H9 (cell line): ENCODE results near the gene TSC2. TPM values are rescaled to one million over a fixed set of nuclear protein-coding genes. Genes with fewer than 3 reads are reported as not detected.

Experiments
- DNase-seq: peaks from one replicate; pipeline ENCODE4 v3.0.0-alpha.2; 2017
- H2AFZ ChIP-seq: one replicate; pipeline ENCODE4 v1.6.1; 2013; ENCODE audit warnings: mild to moderate bottlenecking, low read length, control low read depth, moderate library complexity
- H2AK5ac ChIP-seq: 2 replicates; pipeline ENCODE4 v1.6.1; 2013; ENCODE audit warnings: low read length, control low read depth, mixed read lengths; ENCODE audit not compliant: insufficient read length
- H2BK120ac ChIP-seq: one replicate; pipeline ENCODE4 v1.6.1; 2013; ENCODE audit warnings: low read depth, mild to moderate bottlenecking, low read length, control low read depth, inconsistent platforms; ENCODE audit not compliant: poor library complexity, severe bottlenecking
- H2BK12ac ChIP-seq: 2 replicates; pipeline ENCODE4 v1.6.1; 2013; ENCODE audit warnings: low read length, control low read depth, mixed read lengths, low read depth; ENCODE audit not compliant: insufficient read length
- H2BK15ac ChIP-seq: 2 replicates; pipeline ENCODE4 v1.6.1; 2013; ENCODE audit warnings: low read depth, low read length, control low read depth
- H2BK20ac ChIP-seq: one replicate; pipeline ENCODE4 v1.6.1; 2013; ENCODE audit warnings: low read depth, mild to moderate bottlenecking, low read length, control low read depth, inconsistent platforms; ENCODE audit not compliant: poor library complexity, severe bottlenecking
- H2BK5ac ChIP-seq: 2 replicates; pipeline ENCODE4 v1.6.1; 2013; ENCODE audit warnings: low read length, control low read depth, mixed read lengths; ENCODE audit not compliant: insufficient read length
- H3K14ac ChIP-seq: 2 replicates; pipeline ENCODE4 v1.6.1; 2013; ENCODE audit warnings: low read length, control low read depth; ENCODE audit not compliant: insufficient read depth
- H3K18ac ChIP-seq: 2 replicates; pipeline ENCODE4 v1.6.1; 2013; ENCODE audit warnings: low read depth, mild to moderate bottlenecking, mixed read lengths, low read length, control low read depth; ENCODE audit not compliant: insufficient read length
- H3K23ac ChIP-seq: 2 replicates; pipeline ENCODE4 v1.6.1; 2013; ENCODE audit warnings: low read length, control low read depth, mixed read lengths, low read depth; ENCODE audit not compliant: insufficient read length
- H3K23me2 ChIP-seq: 2 replicates; pipeline ENCODE4 v1.6.1; 2013; ENCODE audit warnings: low read depth, mild to moderate bottlenecking, mixed read lengths, low read length, control low read depth; ENCODE audit not compliant: insufficient read length, poor library complexity, severe bottlenecking
- H3K27ac ChIP-seq: 2 replicates; pipeline ENCODE4 v1.5.1; 2013; ENCODE audit warnings: low read length, control low read depth, mixed read lengths, low read depth; ENCODE audit not compliant: insufficient read length
- H3K27me3 ChIP-seq: 2 replicates; pipeline ENCODE4 v1.6.1; 2013; ENCODE audit warnings: low read length, control low read depth, inconsistent platforms; ENCODE audit not compliant: insufficient read depth
- H3K4ac ChIP-seq: 2 replicates; pipeline ENCODE4 v1.6.1; 2013; ENCODE audit warnings: low read depth, mild to moderate bottlenecking, control low read depth, inconsistent platforms, low read length, moderate library complexity
- H3K4me1 ChIP-seq: 2 replicates; pipeline ENCODE4 v1.6.1; 2013; ENCODE audit warnings: low read length, control low read depth, inconsistent platforms; ENCODE audit not compliant: insufficient read depth
- H3K4me2 ChIP-seq: 2 replicates; pipeline ENCODE4 v1.6.1; 2013; ENCODE audit warnings: low read length, control low read depth, mixed read lengths; ENCODE audit not compliant: insufficient read length, insufficient read depth
- H3K56ac ChIP-seq: 2 replicates; pipeline ENCODE4 v1.6.1; 2013; ENCODE audit warnings: low read depth, mild to moderate bottlenecking, mixed read lengths, low read length, control low read depth; ENCODE audit not compliant: insufficient read length
- H3K79me1 ChIP-seq: 2 replicates; pipeline ENCODE4 v1.6.1; 2013; ENCODE audit warnings: low read depth, mild to moderate bottlenecking, moderate library complexity, low read length, control low read depth, inconsistent platforms; ENCODE audit not compliant: insufficient read depth, poor library complexity, severe bottlenecking
- H3K79me2 ChIP-seq: 2 replicates; pipeline ENCODE4 v1.6.1; 2013; ENCODE audit warnings: low read length, control low read depth, inconsistent platforms; ENCODE audit not compliant: insufficient read depth
- H3K9ac ChIP-seq: 2 replicates; pipeline ENCODE4 v1.6.1; 2013; ENCODE audit warnings: low read length, control low read depth, mixed read lengths; ENCODE audit not compliant: insufficient read length; ENCODE audit errors: extremely low read depth
- H3K9me3 ChIP-seq: one replicate; pipeline ENCODE4 v1.6.1; 2013; ENCODE audit warnings: low read depth, low read length, inconsistent platforms; ENCODE audit not compliant: control insufficient read depth
- H3T11ph ChIP-seq: one replicate; pipeline ENCODE4 v1.6.1; 2013; ENCODE audit warnings: mild to moderate bottlenecking, low read length, control low read depth, inconsistent platforms
- H4K20me1 ChIP-seq: one replicate; pipeline ENCODE4 v1.6.1; 2013; ENCODE audit not compliant: control insufficient read depth, insufficient read length, insufficient read depth
- H4K5ac ChIP-seq: 2 replicates; pipeline ENCODE4 v1.6.1; 2013; ENCODE audit warnings: low read depth, mild to moderate bottlenecking, mixed read lengths, low read length, control low read depth; ENCODE audit not compliant: insufficient read length
- H4K8ac ChIP-seq: replicated peaks from 2 replicates; pipeline ENCODE4 v1.6.1; 2013; ENCODE audit warnings: low read length, control low read depth, mixed read lengths, low read depth; ENCODE audit not compliant: insufficient read length
- H4K91ac ChIP-seq: 2 replicates; pipeline ENCODE4 v1.6.1; 2013; ENCODE audit warnings: low read depth, mild to moderate bottlenecking, moderate library complexity, mixed read lengths, low read length, control low read depth; ENCODE audit not compliant: insufficient read length
- H3K27ac Mint-ChIP-seq, 3 experiments: 2 replicates in 2 of 3; 3 replicates in 1 of 3; pipeline ENCODE4 v1.8.0; 2020 to 2021; ENCODE audit warnings: mixed read lengths in 3 of 3, mild to moderate bottlenecking in 1 of 3, moderate library complexity in 1 of 3
- H3K27me3 Mint-ChIP-seq: 2 replicates; pipeline ENCODE4 v1.8.0; 2021; ENCODE audit warnings: low read depth, mild to moderate bottlenecking, moderate library complexity, mixed read lengths
- H3K36me3 Mint-ChIP-seq, 3 experiments: 2 replicates in 2 of 3; 3 replicates in 1 of 3; pipeline ENCODE4 v1.8.0; 2020 to 2021; ENCODE audit warnings: low read depth in 3 of 3, mixed read lengths in 3 of 3; ENCODE audit not compliant: insufficient read depth in 1 of 3
- H3K4me1 Mint-ChIP-seq, 2 experiments: 2 replicates each; pipeline ENCODE4 v1.8.0; 2020; ENCODE audit warnings: mixed read lengths in 2 of 2
- H3K4me3 Mint-ChIP-seq, 2 experiments: 2 replicates in 1 of 2; 3 replicates in 1 of 2; pipeline ENCODE4 v1.8.0; 2020 to 2021; ENCODE audit warnings: mild to moderate bottlenecking in 2 of 2, mixed read lengths in 2 of 2, moderate library complexity in 1 of 2
- H3K9me3 Mint-ChIP-seq, 2 experiments: 2 replicates in 1 of 2; 3 replicates in 1 of 2; pipeline ENCODE4 v1.8.0; 2020; ENCODE audit warnings: mild to moderate bottlenecking in 2 of 2, mixed read lengths in 2 of 2, moderate library complexity in 1 of 2
- CTCF ChIP-seq: fragments of 200-600 bp; sonication (generic); conservative IDR thresholded peaks from 3 replicates; pipeline ENCODE4 v1.8.0; 2021; ENCODE audit warnings: antibody characterized with exemption, mild to moderate bottlenecking
- WGBS: extraction: QIAGEN DNeasy Blood & Tissue Kit; methylation state at CpG from one replicate; pipeline ENCODE4 v1.1.7; 2013; ENCODE audit warnings: missing lambda C conversion rate, low lambda C conversion rate, mixed read lengths; ENCODE audit not compliant: insufficient read length; ENCODE audit errors: extremely low coverage; 5-methylcytosine and 5-hydroxymethylcytosine counted together
- total RNA-seq: library from RNA; stranded (reverse); gene quantifications from 2 replicates; pipeline ENCODE4 v1.2.1, GENCODE V29; 2021

The TSC2 gene
- total RNA-seq, 1 experiment from 2014 or later: 122 TPM

GRCh38 chr16:1998852-1999801 lies 48.7 kb upstream of the TSC2 start:
- Histone ChIP-seq H4K20me1 (no peaks in the 10 kb centered on the region), H3K79me2 (no peaks in the 10 kb centered on the region), H2BK120ac (no peak overlapping the region), H3K23me2 (no peaks in the 10 kb centered on the region), H2BK5ac (no peak overlapping the region), H4K5ac (no peak overlapping the region), H3K23ac (no peak overlapping the region), H3K4me1 (no peaks in the 10 kb centered on the region), H3K14ac (no peak overlapping the region), H3K4ac (no peak overlapping the region), H3K27ac (no peak overlapping the region), H3K18ac (no peak overlapping the region), H2BK20ac (no peak overlapping the region), H2BK12ac (no peak overlapping the region), H3K27me3 (no peaks in the 10 kb centered on the region), H3T11ph (no peak overlapping the region), H2AFZ (no peak overlapping the region), H3K9me3 (no peaks in the 10 kb centered on the region), H4K8ac (no peak overlapping the region), H3K56ac (no peak overlapping the region), H3K79me1 (peaks cover 3% of the 10 kb centered on the region), H2AK5ac (no peak overlapping the region), H4K91ac (no peak overlapping the region), H3K9ac (no peak overlapping the region), H3K4me2 (no peak overlapping the region), H2BK15ac (no peak overlapping the region)
- Mint-ChIP-seq H3K9me3 (no peaks in the 10 kb centered on the region), H3K27me3 (no peaks in the 10 kb centered on the region; the same call in 1 of the 2 replicates), H3K4me3 (no peak overlapping the region), H3K4me1 (peaks cover 0 to 1% of the 10 kb centered on the region in 2 experiments; a peak in 1 of 4 replicates), H3K27ac (no peak overlapping the region), H3K36me3 (peaks cover 18 to 48% (median 44%) of the 10 kb centered on the region in 3 experiments)
- no CpG with 5 or more reads among the region's 39 CpGs for WGBS
- no peak for DNase-seq
- TF ChIP-seq CTCF: no peak
